Measurements from ENCODE around the gene LRMDA.

- TF ChIP-seq CTCF (IDR thresholded peaks at IDR 0.05) = no peak
- TF ChIP-seq POLR2A (IDR thresholded peaks at IDR 0.05) = no peak
- no peak for TF ChIP-seq EP300 (IDR thresholded peaks at IDR 0.05)
Measured at GRCh38 chr10:76550806-76551205, 1119.4 kb downstream of the LRMDA start.

Measured in tibial nerve (tissue), 4 donors.